HL-60 (cell line): ENCODE data around the gene SLC25A25.

Experiments
- CTCF ChIP-seq: IDR thresholded peaks from one replicate; pipeline ENCODE4 v1.5.1; 2011; ENCODE audit warnings: low read length, control low read depth, inconsistent platforms; ENCODE audit not compliant: insufficient read depth
- GABPA ChIP-seq: IDR thresholded peaks from 2 replicates; pipeline ENCODE4 v1.6.1; 2012; ENCODE audit warnings: low read depth
- POLR2AphosphoS5 ChIP-seq: IDR thresholded peaks from 2 replicates; pipeline ENCODE4 v1.6.1; 2012; ENCODE audit warnings: low read depth
- REST ChIP-seq: IDR thresholded peaks from 2 replicates; pipeline ENCODE4 v1.6.1; 2012; ENCODE audit warnings: low read depth; ENCODE audit not compliant: insufficient replicate concordance
- SPI1 ChIP-seq: IDR thresholded peaks from 2 replicates; pipeline ENCODE4 v1.6.1; 2012; ENCODE audit warnings: low read depth, mild to moderate bottlenecking, borderline replicate concordance

- no peak for TF ChIP-seq CTCF
- TF ChIP-seq GABPA, result no peak
- TF ChIP-seq REST, result no peak
- no peak for TF ChIP-seq POLR2AphosphoS5
- TF ChIP-seq SPI1, result no peak
These were observed 52.9 kb downstream of the SLC25A25 start for GRCh38 chr9:128120741-128121465.
